IPS DF 6.9 (cell line): ENCODE data around the gene C2CD3.

Experiments used
- DNase-seq: peaks from one replicate; pipeline ENCODE4 v3.0.0-alpha.2; 2013; ENCODE audit warnings: low read depth, low spot score
- H3K27ac ChIP-seq: one replicate; pipeline ENCODE4 v1.5.1; 2013; ENCODE audit warnings: low read length, control low read depth
- H3K27me3 ChIP-seq: 2 replicates; pipeline ENCODE4 v1.6.1; 2013; ENCODE audit warnings: mild to moderate bottlenecking, low read length; ENCODE audit not compliant: control insufficient read depth, insufficient read depth
- H3K36me3 ChIP-seq: 2 replicates; pipeline ENCODE4 v1.6.1; 2013; ENCODE audit warnings: low read length; ENCODE audit not compliant: control insufficient read depth, insufficient read depth
- H3K4me1 ChIP-seq: 2 replicates; pipeline ENCODE4 v1.6.1; 2013; ENCODE audit warnings: low read length; ENCODE audit not compliant: control insufficient read depth, insufficient read depth
- H3K4me3 ChIP-seq: 2 replicates; pipeline ENCODE4 v1.5.1; 2013; ENCODE audit warnings: mild to moderate bottlenecking, low read length
- H3K9me3 ChIP-seq: 2 replicates; pipeline ENCODE4 v1.6.1; 2013; ENCODE audit warnings: low read length, inconsistent platforms; ENCODE audit not compliant: control insufficient read depth, insufficient read depth
- WGBS: extraction: QIAGEN DNeasy Blood & Tissue Kit; methylation state at CpG from one replicate; pipeline ENCODE4 v1.1.7; 2013; ENCODE audit warnings: mixed read lengths, missing lambda C conversion rate; ENCODE audit not compliant: insufficient read length, insufficient coverage; 5-methylcytosine and 5-hydroxymethylcytosine counted together

The C2CD3 gene

GRCh38 chr11:74020539-74020938, 150.3 kb downstream of the C2CD3 start:
- no peak for DNase-seq
- Histone ChIP-seq H3K4me3 (no peak overlapping the region), H3K9me3 (no peaks in the 10 kb centered on the region), H3K36me3 (0 out of 2 replicates have a peak, but pooled peaks cover 3% of the 10 kb centered on the region), H3K27me3 (no peaks in the 10 kb centered on the region), H3K27ac (no peak overlapping the region), H3K4me1 (no peaks in the 10 kb centered on the region)
- no CpG with 5 or more reads among the region's 4 CpGs for WGBS

- no peak for DNase-seq
- H3K27ac ChIP-seq, result no peak overlapping the region
- no peaks in the 10 kb centered on the region for H3K4me1 ChIP-seq
- no peaks in the 10 kb centered on the region for H3K27me3 ChIP-seq
- 0 out of 2 replicates have a peak, but pooled peaks cover 3% of the 10 kb centered on the region for H3K36me3 ChIP-seq
- no CpG with 5 or more reads among the region's 4 CpGs for WGBS
- H3K4me3 ChIP-seq, result no peak overlapping the region
- no peaks in the 10 kb centered on the region for H3K9me3 ChIP-seq
Observed at GRCh38 chr11:74019860-74020259, 150.9 kb downstream of the C2CD3 start.

GRCh38 chr11:74019104-74019738, 151.6 kb downstream of the C2CD3 start:
- WGBS, result no CpG with 5 or more reads among the region's 4 CpGs
- 0 out of 2 replicates have a peak, but pooled peaks cover 3% of the 10 kb centered on the region for H3K36me3 ChIP-seq
- no peaks in the 10 kb centered on the region for H3K27me3 ChIP-seq
- no peak overlapping the region for H3K4me3 ChIP-seq
- DNase-seq, result no peak
- H3K4me1 ChIP-seq, result no peaks in the 10 kb centered on the region
- no peaks in the 10 kb centered on the region for H3K9me3 ChIP-seq
- H3K27ac ChIP-seq, result no peak overlapping the region

GRCh38 chr11:74018331-74019005, 152.3 kb downstream of the C2CD3 start:
- H3K27me3 ChIP-seq, result no peaks in the 10 kb centered on the region
- H3K27ac ChIP-seq, result no peak overlapping the region
- WGBS, result no CpG with 5 or more reads among the region's 9 CpGs
- no peak overlapping the region for H3K4me3 ChIP-seq
- 0 out of 2 replicates have a peak, but pooled peaks cover 3% of the 10 kb centered on the region for H3K36me3 ChIP-seq
- DNase-seq, result no peak
- H3K4me1 ChIP-seq, result no peaks in the 10 kb centered on the region
- H3K9me3 ChIP-seq, result no peaks in the 10 kb centered on the region

- WGBS, result no CpG with 5 or more reads among the region's 3 CpGs
- Histone ChIP-seq H3K9me3 (no peaks in the 10 kb centered on the region), H3K27ac (no peak overlapping the region), H3K4me3 (no peak overlapping the region), H3K27me3 (no peaks in the 10 kb centered on the region), H3K36me3 (0 out of 2 replicates have a peak, but pooled peaks cover 3% of the 10 kb centered on the region), H3K4me1 (no peaks in the 10 kb centered on the region)
- no peak for DNase-seq
Observed at GRCh38 chr11:74017631-74018030, 153.2 kb downstream of the C2CD3 start.

- no peak for DNase-seq
- no peaks in the 10 kb centered on the region for H3K9me3 ChIP-seq
- H3K4me3 ChIP-seq, result no peak overlapping the region
- no peaks in the 10 kb centered on the region for H3K27me3 ChIP-seq
- H3K27ac ChIP-seq, result no peak overlapping the region
- 0 out of 2 replicates have a peak, but pooled peaks cover 3% of the 10 kb centered on the region for H3K36me3 ChIP-seq
- no CpG with 5 or more reads among the region's 5 CpGs for WGBS
- no peaks in the 10 kb centered on the region for H3K4me1 ChIP-seq
Observed at GRCh38 chr11:74015919-74016684, 154.7 kb downstream of the C2CD3 start.

- no peak overlapping the region for H3K4me3 ChIP-seq
Observed at GRCh38 chr11:74014880-74015279, 155.9 kb downstream of the C2CD3 start.

GRCh38 chr11:74013141-74013540, 157.7 kb downstream of the C2CD3 start:
- DNase-seq, result no peak
- WGBS, result no CpG with 5 or more reads among the region's 8 CpGs
- H3K36me3 ChIP-seq, result 0 out of 2 replicates have a peak, but pooled peaks cover 3% of the 10 kb centered on the region
- peaks cover 2% of the 10 kb centered on the region; the same call in 1 of the 2 replicates for H3K4me1 ChIP-seq
- H3K9me3 ChIP-seq, result no peaks in the 10 kb centered on the region
- H3K4me3 ChIP-seq, result no peak overlapping the region
- no peaks in the 10 kb centered on the region for H3K27me3 ChIP-seq
- no peak overlapping the region for H3K27ac ChIP-seq

More at GRCh38 chr11:74014880-74015279, 155.9 kb downstream of the C2CD3 start:
- Histone ChIP-seq H3K4me1 (peaks cover 2% of the 10 kb centered on the region; the same call in 1 of the 2 replicates), H3K27me3 (no peaks in the 10 kb centered on the region), H3K36me3 (0 out of 2 replicates have a peak, but pooled peaks cover 3% of the 10 kb centered on the region), H3K27ac (no peak overlapping the region), H3K9me3 (no peaks in the 10 kb centered on the region)
- no CpG with 5 or more reads among the region's 2 CpGs for WGBS
- no peak for DNase-seq

- WGBS, result no CpG with 5 or more reads among the region's 14 CpGs
- no peak for DNase-seq
- 0 out of 2 replicates have a peak, but pooled peaks cover 3% of the 10 kb centered on the region for H3K36me3 ChIP-seq
- no peaks in the 10 kb centered on the region for H3K9me3 ChIP-seq
- H3K27ac ChIP-seq, result no peak overlapping the region
- no peaks in the 10 kb centered on the region for H3K27me3 ChIP-seq
- no peak overlapping the region for H3K4me3 ChIP-seq
- peaks cover 2% of the 10 kb centered on the region; the same call in 1 of the 2 replicates for H3K4me1 ChIP-seq
Observed at GRCh38 chr11:74012074-74012809, 158.6 kb downstream of the C2CD3 start.
